Smooth muscle cell (in vitro differentiated cells): ENCODE measurements around the gene NUP85. TPM values are rescaled to one million over a fixed set of nuclear protein-coding genes. Genes with fewer than 3 reads are reported as not detected.
A peak's percentile ranks its signal among the peaks of the same experiment; 100 is the strongest.

Experiments
- DNase-seq: peaks from one replicate; lab custom pipeline; 2025; ENCODE audit not compliant: unreplicated experiment; lab: John Stamatoyannopoulos, UW
- H2AFZ ChIP-seq: fragments of 200-600 bp; sonication (generic); 2 replicates; pipeline ENCODE4 v1.6.0; 2016; ENCODE audit warnings: antibody characterized with exemption, low read depth, mild to moderate bottlenecking
- H3F3A ChIP-seq: fragments of 200-600 bp; sonication (generic); 2 replicates; pipeline ENCODE4 v1.6.0; 2017; ENCODE audit warnings: antibody characterized with exemption, low read depth
- H3K27ac ChIP-seq: fragments of 200-600 bp; sonication (generic); 2 replicates; pipeline ENCODE4 v1.5.1; 2016; ENCODE audit warnings: low read depth, mild to moderate bottlenecking
- H3K27me3 ChIP-seq: fragments of 200-600 bp; sonication (generic); 2 replicates; pipeline ENCODE4 v1.6.1; 2016; ENCODE audit warnings: low read depth, mild to moderate bottlenecking
- H3K36me3 ChIP-seq: fragments of 200-600 bp; sonication (generic); 2 replicates; pipeline ENCODE4 v1.5.1; 2016; ENCODE audit warnings: low read depth
- H3K4me1 ChIP-seq: fragments of 200-600 bp; sonication (generic); 2 replicates; pipeline ENCODE4 v1.5.1; 2016; ENCODE audit warnings: low read depth
- H3K4me2 ChIP-seq: fragments of 200-600 bp; sonication (generic); 2 replicates; pipeline ENCODE4 v1.6.0; 2016; ENCODE audit warnings: mild to moderate bottlenecking
- H3K4me3 ChIP-seq: fragments of 200-600 bp; sonication (generic); 2 replicates; pipeline ENCODE4 v1.5.1; 2016; ENCODE audit warnings: mild to moderate bottlenecking
- H3K79me2 ChIP-seq: fragments of 200-600 bp; sonication (generic); 2 replicates; pipeline ENCODE4 v1.6.0; 2016; ENCODE audit warnings: low read depth, mild to moderate bottlenecking
- H3K9ac ChIP-seq: fragments of 200-600 bp; sonication (generic); 2 replicates; pipeline ENCODE4 v1.6.0; 2016; ENCODE audit warnings: low read depth
- H3K9me3 ChIP-seq: fragments of 200-600 bp; sonication (generic); replicated peaks from 2 replicates; pipeline ENCODE4 v1.5.1; 2016; ENCODE audit warnings: low read depth
- H4K20me1 ChIP-seq: fragments of 200-600 bp; sonication (generic); 2 replicates; pipeline ENCODE4 v1.6.0; 2016; ENCODE audit warnings: low read depth
- WGBS: methylation state at CpG from one replicate; pipeline ENCODE4 v1.1.7; 2016; ENCODE audit warnings: low lambda C conversion rate; 5-methylcytosine and 5-hydroxymethylcytosine counted together
- polyA plus RNA-seq: library from polyadenylated mRNA; unstranded; fragments of >200 nt; fragmentation: Nextera tagmentation; extraction: Ambion mirVana; gene quantifications from 2 replicates; pipeline ENCODE4 v1.2.1, GENCODE V29; 2016
- total RNA-seq: library from RNA; depleted of rRNA; stranded (reverse); fragments of >200 nt; gene quantifications from 2 replicates; pipeline ENCODE4 v1.2.3, GENCODE V29; 2014
- TF ChIP-seq, protein P1 (sequence below): fragments of 200-600 bp; sonication (generic); IDR thresholded peaks from 2 replicates; pipeline ENCODE4 v1.5.1; 2017; ENCODE audit warnings: borderline replicate concordance, mild to moderate bottlenecking, antibody characterized with exemption; ENCODE audit not compliant: insufficient read depth, poor library complexity, severe bottlenecking

Gene NUP85
- total and polyA plus RNA-seq, 2 experiments from 2014 or later = 24.0 to 43.2 TPM

DNA sequence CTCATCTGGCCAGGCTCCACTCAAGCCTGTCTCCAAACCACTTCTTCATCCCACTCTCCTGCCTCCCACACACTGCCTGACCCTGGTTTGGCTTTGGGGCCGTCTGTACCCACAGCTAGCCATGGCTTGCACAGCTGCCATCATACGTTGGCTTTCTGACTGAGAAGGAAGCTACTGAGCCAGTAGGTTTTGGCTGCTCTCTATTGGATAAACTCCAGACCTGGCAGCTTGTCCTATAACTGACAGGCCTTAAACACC is 61.6 kb downstream of the NUP85 start:
- H2AFZ ChIP-seq = no peak overlapping the region
- no peaks in the 10 kb centered on the region for H4K20me1 ChIP-seq
- no peaks in the 10 kb centered on the region for H3K9me3 ChIP-seq
- no peak overlapping the region for H3K4me2 ChIP-seq
- DNase-seq = no peak
- H3K4me3 ChIP-seq = no peak overlapping the region
- H3K36me3 ChIP-seq = no peaks in the 10 kb centered on the region
- H3K79me2 ChIP-seq = peaks cover 10% of the 10 kb centered on the region
- WGBS = 87% methylated on average over 2 of the region's 2 CpGs
- no peak overlapping the region for H3K27ac ChIP-seq
- H3K27me3 ChIP-seq = no peaks in the 10 kb centered on the region
- TF ChIP-seq, protein P1, sequence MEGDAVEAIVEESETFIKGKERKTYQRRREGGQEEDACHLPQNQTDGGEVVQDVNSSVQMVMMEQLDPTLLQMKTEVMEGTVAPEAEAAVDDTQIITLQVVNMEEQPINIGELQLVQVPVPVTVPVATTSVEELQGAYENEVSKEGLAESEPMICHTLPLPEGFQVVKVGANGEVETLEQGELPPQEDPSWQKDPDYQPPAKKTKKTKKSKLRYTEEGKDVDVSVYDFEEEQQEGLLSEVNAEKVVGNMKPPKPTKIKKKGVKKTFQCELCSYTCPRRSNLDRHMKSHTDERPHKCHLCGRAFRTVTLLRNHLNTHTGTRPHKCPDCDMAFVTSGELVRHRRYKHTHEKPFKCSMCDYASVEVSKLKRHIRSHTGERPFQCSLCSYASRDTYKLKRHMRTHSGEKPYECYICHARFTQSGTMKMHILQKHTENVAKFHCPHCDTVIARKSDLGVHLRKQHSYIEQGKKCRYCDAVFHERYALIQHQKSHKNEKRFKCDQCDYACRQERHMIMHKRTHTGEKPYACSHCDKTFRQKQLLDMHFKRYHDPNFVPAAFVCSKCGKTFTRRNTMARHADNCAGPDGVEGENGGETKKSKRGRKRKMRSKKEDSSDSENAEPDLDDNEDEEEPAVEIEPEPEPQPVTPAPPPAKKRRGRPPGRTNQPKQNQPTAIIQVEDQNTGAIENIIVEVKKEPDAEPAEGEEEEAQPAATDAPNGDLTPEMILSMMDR = no peak
- H3F3A ChIP-seq = peaks cover 11% of the 10 kb centered on the region
- H3K9ac ChIP-seq = no peak overlapping the region
- H3K4me1 ChIP-seq = peaks cover 12% of the 10 kb centered on the region

DNA sequence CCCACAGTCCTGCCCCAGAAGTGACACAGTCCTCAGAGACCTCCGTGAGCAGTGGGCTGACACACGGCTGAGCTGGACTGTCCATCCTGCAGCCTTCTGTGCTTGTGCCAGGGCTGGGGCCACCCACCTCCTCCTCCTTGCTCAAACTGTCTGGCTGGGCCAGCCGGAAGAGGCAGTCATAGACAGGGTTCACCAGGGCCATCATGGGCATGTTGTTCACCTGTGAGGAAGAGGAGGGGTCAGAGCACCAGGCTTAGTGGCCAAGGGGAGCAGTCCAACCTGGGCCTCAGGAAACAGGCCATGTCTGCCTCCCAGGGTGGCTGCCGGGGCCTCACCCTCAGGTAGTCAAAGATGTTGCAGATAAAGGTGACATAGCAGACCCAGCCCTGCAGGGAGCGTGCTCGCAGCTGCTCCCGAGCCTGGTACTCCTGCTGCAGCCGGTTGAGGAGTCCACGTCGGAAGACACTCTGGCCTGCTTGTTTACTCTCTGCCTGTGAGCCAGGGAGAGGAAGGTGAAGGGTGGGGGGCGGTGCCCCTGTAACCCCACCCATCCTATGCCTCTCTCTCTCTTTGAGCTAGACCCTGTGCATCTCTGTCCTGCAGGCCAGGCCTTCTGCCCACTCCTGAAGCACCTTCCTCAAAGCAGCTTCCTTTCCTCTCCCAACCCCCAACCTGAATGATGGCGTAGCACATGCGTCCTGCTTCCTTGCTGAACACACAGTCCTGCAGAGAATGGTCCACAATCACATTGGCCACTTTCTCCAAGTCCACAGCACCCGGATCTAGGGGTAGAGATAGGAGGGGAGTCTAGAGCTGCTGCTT is 62.1 kb downstream of the NUP85 start:
- DNase-seq = no peak
- no peak overlapping the region for H3K27ac ChIP-seq

DNA sequence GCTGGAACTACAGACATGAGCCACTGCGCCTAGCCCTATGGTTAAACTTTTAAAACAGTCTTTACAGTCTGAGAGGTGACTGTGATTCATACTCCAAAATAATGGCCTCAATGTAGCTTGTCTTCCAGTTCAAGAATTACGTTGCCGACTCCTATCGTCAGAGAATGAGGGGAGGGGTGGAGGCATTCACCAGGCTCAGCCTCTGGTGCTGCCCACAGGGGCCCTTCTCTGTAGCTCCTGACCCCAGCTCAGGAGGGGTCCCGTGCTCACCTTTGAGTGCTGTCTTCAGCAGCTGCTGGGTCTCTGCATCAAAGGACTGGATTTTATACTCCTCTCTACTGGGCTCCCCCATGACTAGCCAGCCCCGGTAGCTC is 64.4 kb downstream of the NUP85 start:
- Histone ChIP-seq H3K27ac (peak overlapping the region; percentile 43), H2AFZ (no peak overlapping the region), H3K36me3 (no peaks in the 10 kb centered on the region), H3K4me2 (peak overlapping the region; percentile 94), H3K79me2 (no peaks in the 10 kb centered on the region), H4K20me1 (no peaks in the 10 kb centered on the region), H3K27me3 (no peaks in the 10 kb centered on the region), H3K4me1 (peaks cover 8% of the 10 kb centered on the region), H3F3A (peaks cover 11% of the 10 kb centered on the region), H3K9me3 (no peaks in the 10 kb centered on the region), H3K9ac (peak overlapping the region; percentile 68), H3K4me3 (peak overlapping the region; percentile 91)
- 28% methylated on average over 6 of the region's 6 CpGs for WGBS
- no peak for DNase-seq
- TF ChIP-seq, protein P1 = no peak

More for the DNA sequence above, 62.1 kb downstream of the NUP85 start:
- Histone ChIP-seq H3K4me2 (no peak overlapping the region), H3K27me3 (no peaks in the 10 kb centered on the region), H4K20me1 (no peaks in the 10 kb centered on the region), H3F3A (peaks cover 11% of the 10 kb centered on the region), H3K4me3 (no peak overlapping the region), H3K36me3 (no peaks in the 10 kb centered on the region), H3K9ac (no peak overlapping the region), H3K79me2 (peaks cover 5% of the 10 kb centered on the region), H2AFZ (no peak overlapping the region), H3K4me1 (peaks cover 11% of the 10 kb centered on the region), H3K9me3 (no peaks in the 10 kb centered on the region)
- TF ChIP-seq, protein P1 = no peak
- WGBS = 56% methylated on average over 14 of the region's 14 CpGs
